SK-N-SH treated with all-trans-retinoic acid at 6 μM for 48 hours (cell line): ENCODE data around the gene FAM174C.

Source experiments
- ATAC-seq: fragments of 200-7000 bp; cut with Tn5 transposase; 3 replicates; pipeline ENCODE4 v1.9.1; 2020; ENCODE audit warnings: mild to moderate bottlenecking, moderate library complexity
- ARNTL ChIP-seq: fragments of 450-650 bp; formaldehyde crosslinking; IDR thresholded peaks from 2 replicates; pipeline ENCODE4 v1.5.0; 2020; ENCODE audit warnings: low read depth, mild to moderate bottlenecking, moderate library complexity, borderline replicate concordance
- BACH2 ChIP-seq: fragments of 250-450 bp; sonication (Bioruptor Pico); IDR thresholded peaks from 2 replicates; pipeline ENCODE4 v1.9.0; 2021; ENCODE audit warnings: mild to moderate bottlenecking, borderline replicate concordance
- CSDC2 ChIP-seq: fragments of 250-450 bp; sonication (Bioruptor Pico); IDR thresholded peaks from 2 replicates; pipeline ENCODE4 v1.5.0; 2020; ENCODE audit warnings: mild to moderate bottlenecking, moderate library complexity
- CSRNP3 ChIP-seq: fragments of 250-450 bp; sonication (Bioruptor Pico); IDR thresholded peaks from 2 replicates; pipeline ENCODE4 v1.5.1; 2021; ENCODE audit warnings: mild to moderate bottlenecking, moderate library complexity
- ESRRG ChIP-seq: fragments of 250-450 bp; sonication (Bioruptor Pico); IDR thresholded peaks from 2 replicates; pipeline ENCODE4 v1.6.1; 2021; ENCODE audit warnings: mild to moderate bottlenecking
- GLIS3 ChIP-seq: fragments of 250-450 bp; sonication (Bioruptor Pico); IDR thresholded peaks from 2 replicates; pipeline ENCODE4 v1.5.0; 2020; ENCODE audit warnings: mild to moderate bottlenecking, moderate library complexity
- OSR1 ChIP-seq: fragments of 250-450 bp; sonication (Bioruptor Pico); IDR thresholded peaks from 2 replicates; pipeline ENCODE4 v1.8.0; 2022; ENCODE audit warnings: moderate library complexity, mild to moderate bottlenecking, inconsistent platforms
- PPARA ChIP-seq: fragments of 250-450 bp; sonication (Bioruptor Pico); IDR thresholded peaks from 2 replicates; pipeline ENCODE4 v1.5.0; 2020; ENCODE audit warnings: mild to moderate bottlenecking, borderline replicate concordance
- RARB ChIP-seq: fragments of 250-450 bp; sonication (Bioruptor Pico); IDR thresholded peaks from 2 replicates; pipeline ENCODE4 v1.8.0; 2021; ENCODE audit warnings: mild to moderate bottlenecking, moderate library complexity
- SNAI2 ChIP-seq: fragments of 250-450 bp; sonication (Bioruptor Pico); IDR thresholded peaks from 2 replicates; pipeline ENCODE4 v1.5.0; 2020; ENCODE audit warnings: mild to moderate bottlenecking, moderate library complexity
- TCF4 ChIP-seq: fragments of 250-450 bp; sonication (Bioruptor Pico); IDR thresholded peaks from 2 replicates; pipeline ENCODE4 v1.8.0; 2021; ENCODE audit warnings: mild to moderate bottlenecking, moderate library complexity, borderline replicate concordance
- TOX ChIP-seq: fragments of 250-450 bp; sonication (Bioruptor Pico); IDR thresholded peaks from 2 replicates; pipeline ENCODE4 v1.8.0; 2021; ENCODE audit warnings: mild to moderate bottlenecking, moderate library complexity, borderline replicate concordance
- ZC3H10 ChIP-seq: fragments of 250-450 bp; sonication (Bioruptor Pico); IDR thresholded peaks from 2 replicates; pipeline ENCODE4 v1.5.1; 2021; ENCODE audit warnings: mild to moderate bottlenecking, moderate library complexity
- ZFP3 ChIP-seq: fragments of 250-450 bp; sonication (Bioruptor Pico); IDR thresholded peaks from 2 replicates; pipeline ENCODE4 v1.5.0; 2020; ENCODE audit warnings: mild to moderate bottlenecking, moderate library complexity
- ZFP30 ChIP-seq: fragments of 450-650 bp; formaldehyde crosslinking; IDR thresholded peaks from 2 replicates; pipeline ENCODE4 v1.5.0; 2022; ENCODE audit warnings: mild to moderate bottlenecking, moderate library complexity
- ZNF565 ChIP-seq: fragments of 450-650 bp; formaldehyde crosslinking; conservative IDR thresholded peaks from 2 replicates; pipeline ENCODE4 v1.5.0; 2020; ENCODE audit warnings: low read depth, mild to moderate bottlenecking, moderate library complexity
- ZNF70 ChIP-seq: fragments of 450-650 bp; formaldehyde crosslinking; IDR thresholded peaks from 2 replicates; pipeline ENCODE4 v1.5.0; 2020; ENCODE audit warnings: mild to moderate bottlenecking, moderate library complexity
- ZNF8 ChIP-seq: fragments of 450-650 bp; formaldehyde crosslinking; IDR thresholded peaks from 2 replicates; pipeline ENCODE4 v1.5.0; 2020; ENCODE audit warnings: mild to moderate bottlenecking, moderate library complexity
- TF ChIP-seq, protein P1 (sequence below): fragments of 250-450 bp; sonication (Bioruptor Pico); IDR thresholded peaks from 2 replicates; pipeline ENCODE4 v1.8.0; 2021; ENCODE audit warnings: low read depth, mild to moderate bottlenecking, moderate library complexity, borderline replicate concordance
- TF ChIP-seq, protein P2 (sequence below): fragments of 250-450 bp; sonication (Bioruptor Pico); IDR thresholded peaks from 2 replicates; pipeline ENCODE4 v1.8.0; 2020; ENCODE audit warnings: mild to moderate bottlenecking, moderate library complexity, borderline replicate concordance
- TF ChIP-seq, protein P3 (sequence below): fragments of 250-450 bp; sonication (Bioruptor Pico); IDR thresholded peaks from 2 replicates; pipeline ENCODE4 v1.5.0; 2020; ENCODE audit warnings: mild to moderate bottlenecking, moderate library complexity

Gene FAM174C

GRCh38 chr19:1230783-1231489 lies 44.4 kb upstream of the FAM174C start:
- TF ChIP-seq ZNF8 (CRISPR knock-in tag): no peak
- TF ChIP-seq ESRRG (CRISPR knock-in tag): no peak
- TF ChIP-seq ZFP30 (CRISPR knock-in tag): no peak
- ATAC-seq: no peak

- peak; percentile 16 for ATAC-seq
- TF ChIP-seq TOX (CRISPR knock-in tag) (no peak), TCF4 (CRISPR knock-in tag) (no peak), ZNF8 (CRISPR knock-in tag) (no peak), RARB (no peak), CSRNP3 (CRISPR knock-in tag) (no peak), SNAI2 (CRISPR knock-in tag) (no peak), ZFP30 (CRISPR knock-in tag) (no peak), ZNF565 (CRISPR knock-in tag) (no peak), CSDC2 (CRISPR knock-in tag) (no peak), ARNTL (CRISPR knock-in tag) (no peak), PPARA (CRISPR knock-in tag) (no peak), GLIS3 (CRISPR knock-in tag) (no peak), ZNF70 (CRISPR knock-in tag) (no peak), BACH2 (CRISPR knock-in tag) (no peak), ZFP3 (CRISPR knock-in tag) (no peak)
- TF ChIP-seq, protein P1, sequence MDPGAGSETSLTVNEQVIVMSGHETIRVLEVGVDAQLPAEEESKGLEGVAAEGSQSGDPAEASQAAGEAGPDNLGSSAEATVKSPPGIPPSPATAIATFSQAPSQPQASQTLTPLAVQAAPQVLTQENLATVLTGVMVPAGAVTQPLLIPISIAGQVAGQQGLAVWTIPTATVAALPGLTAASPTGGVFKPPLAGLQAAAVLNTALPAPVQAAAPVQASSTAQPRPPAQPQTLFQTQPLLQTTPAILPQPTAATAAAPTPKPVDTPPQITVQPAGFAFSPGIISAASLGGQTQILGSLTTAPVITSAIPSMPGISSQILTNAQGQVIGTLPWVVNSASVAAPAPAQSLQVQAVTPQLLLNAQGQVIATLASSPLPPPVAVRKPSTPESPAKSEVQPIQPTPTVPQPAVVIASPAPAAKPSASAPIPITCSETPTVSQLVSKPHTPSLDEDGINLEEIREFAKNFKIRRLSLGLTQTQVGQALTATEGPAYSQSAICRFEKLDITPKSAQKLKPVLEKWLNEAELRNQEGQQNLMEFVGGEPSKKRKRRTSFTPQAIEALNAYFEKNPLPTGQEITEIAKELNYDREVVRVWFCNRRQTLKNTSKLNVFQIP (CRISPR knock-in tag): no peak
- TF ChIP-seq, protein P2, sequence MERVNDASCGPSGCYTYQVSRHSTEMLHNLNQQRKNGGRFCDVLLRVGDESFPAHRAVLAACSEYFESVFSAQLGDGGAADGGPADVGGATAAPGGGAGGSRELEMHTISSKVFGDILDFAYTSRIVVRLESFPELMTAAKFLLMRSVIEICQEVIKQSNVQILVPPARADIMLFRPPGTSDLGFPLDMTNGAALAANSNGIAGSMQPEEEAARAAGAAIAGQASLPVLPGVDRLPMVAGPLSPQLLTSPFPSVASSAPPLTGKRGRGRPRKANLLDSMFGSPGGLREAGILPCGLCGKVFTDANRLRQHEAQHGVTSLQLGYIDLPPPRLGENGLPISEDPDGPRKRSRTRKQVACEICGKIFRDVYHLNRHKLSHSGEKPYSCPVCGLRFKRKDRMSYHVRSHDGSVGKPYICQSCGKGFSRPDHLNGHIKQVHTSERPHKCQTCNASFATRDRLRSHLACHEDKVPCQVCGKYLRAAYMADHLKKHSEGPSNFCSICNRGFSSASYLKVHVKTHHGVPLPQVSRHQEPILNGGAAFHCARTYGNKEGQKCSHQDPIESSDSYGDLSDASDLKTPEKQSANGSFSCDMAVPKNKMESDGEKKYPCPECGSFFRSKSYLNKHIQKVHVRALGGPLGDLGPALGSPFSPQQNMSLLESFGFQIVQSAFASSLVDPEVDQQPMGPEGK (CRISPR knock-in tag): no peak
These were observed 43.3 kb upstream of the FAM174C start for GRCh38 chr19:1231729-1232637.

DNA sequence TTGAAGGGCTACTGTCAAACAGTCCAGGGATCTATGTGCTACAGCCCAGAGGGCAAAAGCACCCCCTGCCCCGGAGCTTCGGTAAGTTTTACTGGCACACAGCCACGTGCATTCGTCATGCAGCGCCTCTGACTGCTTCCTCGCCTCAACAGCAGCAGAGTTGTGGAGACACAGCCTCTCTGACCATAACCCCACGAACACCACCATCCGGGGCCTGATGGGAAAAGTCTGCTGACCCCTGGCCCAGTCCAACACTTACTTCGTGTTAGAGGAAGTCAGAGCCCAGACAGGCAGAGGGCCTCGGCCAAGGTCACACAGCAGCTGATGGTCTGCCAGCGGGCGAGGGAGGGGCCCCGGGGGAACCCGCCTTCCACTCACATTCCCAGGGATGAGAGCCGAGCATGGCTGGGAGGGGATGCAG lies 42.7 kb upstream of the FAM174C start:
- TF ChIP-seq CSRNP3 (CRISPR knock-in tag) (no peak), PPARA (CRISPR knock-in tag) (no peak), GLIS3 (CRISPR knock-in tag) (no peak)
- TF ChIP-seq, all 23 proteins: peak for 0
- ATAC-seq: peak; percentile 5; the same call in 2 of the 3 replicates

GRCh38 chr19:1233115-1233667 lies 42.1 kb upstream of the FAM174C start:
- ATAC-seq: no peak
- TF ChIP-seq OSR1 (CRISPR knock-in tag) (no peak), ZNF8 (CRISPR knock-in tag) (no peak), CSDC2 (CRISPR knock-in tag) (no peak), ZNF565 (CRISPR knock-in tag) (no peak), ZC3H10 (CRISPR knock-in tag) (no peak), PPARA (CRISPR knock-in tag) (no peak), BACH2 (CRISPR knock-in tag) (no peak)
- TF ChIP-seq, protein P3, sequence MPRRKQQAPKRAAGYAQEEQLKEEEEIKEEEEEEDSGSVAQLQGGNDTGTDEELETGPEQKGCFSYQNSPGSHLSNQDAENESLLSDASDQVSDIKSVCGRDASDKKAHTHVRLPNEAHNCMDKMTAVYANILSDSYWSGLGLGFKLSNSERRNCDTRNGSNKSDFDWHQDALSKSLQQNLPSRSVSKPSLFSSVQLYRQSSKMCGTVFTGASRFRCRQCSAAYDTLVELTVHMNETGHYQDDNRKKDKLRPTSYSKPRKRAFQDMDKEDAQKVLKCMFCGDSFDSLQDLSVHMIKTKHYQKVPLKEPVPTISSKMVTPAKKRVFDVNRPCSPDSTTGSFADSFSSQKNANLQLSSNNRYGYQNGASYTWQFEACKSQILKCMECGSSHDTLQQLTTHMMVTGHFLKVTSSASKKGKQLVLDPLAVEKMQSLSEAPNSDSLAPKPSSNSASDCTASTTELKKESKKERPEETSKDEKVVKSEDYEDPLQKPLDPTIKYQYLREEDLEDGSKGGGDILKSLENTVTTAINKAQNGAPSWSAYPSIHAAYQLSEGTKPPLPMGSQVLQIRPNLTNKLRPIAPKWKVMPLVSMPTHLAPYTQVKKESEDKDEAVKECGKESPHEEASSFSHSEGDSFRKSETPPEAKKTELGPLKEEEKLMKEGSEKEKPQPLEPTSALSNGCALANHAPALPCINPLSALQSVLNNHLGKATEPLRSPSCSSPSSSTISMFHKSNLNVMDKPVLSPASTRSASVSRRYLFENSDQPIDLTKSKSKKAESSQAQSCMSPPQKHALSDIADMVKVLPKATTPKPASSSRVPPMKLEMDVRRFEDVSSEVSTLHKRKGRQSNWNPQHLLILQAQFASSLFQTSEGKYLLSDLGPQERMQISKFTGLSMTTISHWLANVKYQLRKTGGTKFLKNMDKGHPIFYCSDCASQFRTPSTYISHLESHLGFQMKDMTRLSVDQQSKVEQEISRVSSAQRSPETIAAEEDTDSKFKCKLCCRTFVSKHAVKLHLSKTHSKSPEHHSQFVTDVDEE (CRISPR knock-in tag): no peak
